Transverse colon (tissue), 3 donors: Measurements from ENCODE around the gene OR2A2.

ENCODE experiments used
- POLR2A ChIP-seq: fragments of 450-650 bp; IDR thresholded peaks from one replicate; pipeline ENCODE4 v1.6.1; 2016; ENCODE audit warnings: antibody characterized with exemption, mild to moderate bottlenecking, moderate library complexity
- TF ChIP-seq, protein P1 (sequence below), 5 experiments: fragments of 200-600 bp in 3 of 5; fragments of 450-650 bp in 2 of 5; sonication (generic) in 3 of 5; IDR thresholded peaks; 1 replicate in 2 of 5; 2 replicates in 3 of 5; pipeline ENCODE4 v1.5.1; 2016 to 2017; ENCODE audit warnings: antibody characterized with exemption in 5 of 5, inconsistent platforms in 3 of 5, mild to moderate bottlenecking in 2 of 5, moderate library complexity in 1 of 5

GRCh38 chr7:144074374-144074773 lies 35.0 kb upstream of the OR2A2 start:
- TF ChIP-seq, protein P1, sequence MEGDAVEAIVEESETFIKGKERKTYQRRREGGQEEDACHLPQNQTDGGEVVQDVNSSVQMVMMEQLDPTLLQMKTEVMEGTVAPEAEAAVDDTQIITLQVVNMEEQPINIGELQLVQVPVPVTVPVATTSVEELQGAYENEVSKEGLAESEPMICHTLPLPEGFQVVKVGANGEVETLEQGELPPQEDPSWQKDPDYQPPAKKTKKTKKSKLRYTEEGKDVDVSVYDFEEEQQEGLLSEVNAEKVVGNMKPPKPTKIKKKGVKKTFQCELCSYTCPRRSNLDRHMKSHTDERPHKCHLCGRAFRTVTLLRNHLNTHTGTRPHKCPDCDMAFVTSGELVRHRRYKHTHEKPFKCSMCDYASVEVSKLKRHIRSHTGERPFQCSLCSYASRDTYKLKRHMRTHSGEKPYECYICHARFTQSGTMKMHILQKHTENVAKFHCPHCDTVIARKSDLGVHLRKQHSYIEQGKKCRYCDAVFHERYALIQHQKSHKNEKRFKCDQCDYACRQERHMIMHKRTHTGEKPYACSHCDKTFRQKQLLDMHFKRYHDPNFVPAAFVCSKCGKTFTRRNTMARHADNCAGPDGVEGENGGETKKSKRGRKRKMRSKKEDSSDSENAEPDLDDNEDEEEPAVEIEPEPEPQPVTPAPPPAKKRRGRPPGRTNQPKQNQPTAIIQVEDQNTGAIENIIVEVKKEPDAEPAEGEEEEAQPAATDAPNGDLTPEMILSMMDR (IDR thresholded peaks at IDR 0.05), result no peak
- no peak for TF ChIP-seq POLR2A
